Glomerular visceral epithelial cell (primary cell): Measurements from ENCODE around the gene OTC.

ENCODE experiments used
- DNase-seq: peaks from one replicate; pipeline ENCODE4 v3.0.0-alpha.2; 2016; ENCODE audit errors: extremely low spot score

OTC gene

GRCh38 chrX:38352362-38352761, at the start of gene OTC:
Gene OTC (plus strand): TSS chrX:38352604. CDS start chrX:38352697, 93 bp downstream.
- no peak for DNase-seq

GRCh38 chrX:38304010-38304409, 48.4 kb upstream of the OTC start:
- peak; percentile 14 for DNase-seq

GRCh38 chrX:38305971-38306370, 46.4 kb upstream of the OTC start:
- no peak for DNase-seq

GRCh38 chrX:38311743-38312142, 40.7 kb upstream of the OTC start:
- DNase-seq = no peak

- peak; percentile 43 for DNase-seq
Observed at GRCh38 chrX:38312436-38312835, 40.0 kb upstream of the OTC start.

GRCh38 chrX:38313190-38313589, 39.2 kb upstream of the OTC start:
- DNase-seq = no peak

GRCh38 chrX:38315186-38315585, 37.2 kb upstream of the OTC start:
- no peak for DNase-seq

GRCh38 chrX:38318196-38318595, 34.2 kb upstream of the OTC start:
- no peak for DNase-seq

- no peak for DNase-seq
Observed at GRCh38 chrX:38318606-38319005, 33.8 kb upstream of the OTC start.

GRCh38 chrX:38320819-38321218, 31.6 kb upstream of the OTC start:
- DNase-seq = no peak

- no peak for DNase-seq
Observed at GRCh38 chrX:38326086-38326485, 26.3 kb upstream of the OTC start.

- DNase-seq = peak; percentile 90
Observed at GRCh38 chrX:38327007-38327774, 25.2 kb upstream of the OTC start, which contains the start of gene RPGR. Gene RPGR (minus strand): TSS chrX:38327509. CDS start chrX:38327367, 142 bp downstream.

- no peak for DNase-seq
Observed at GRCh38 chrX:38327775-38328081, 24.7 kb upstream of the OTC start.

- no peak for DNase-seq
Observed at GRCh38 chrX:38332505-38332904, 19.9 kb upstream of the OTC start.

GRCh38 chrX:38335382-38335781, 17.0 kb upstream of the OTC start:
- no peak for DNase-seq

- DNase-seq = no peak
Observed at GRCh38 chrX:38336538-38337240, 15.7 kb upstream of the OTC start.

- no peak for DNase-seq
Observed at GRCh38 chrX:38341442-38341841, 11.0 kb upstream of the OTC start.

- DNase-seq = no peak
Observed at GRCh38 chrX:38342853-38343778, 9.3 kb upstream of the OTC start.

- DNase-seq = no peak
Observed at GRCh38 chrX:38346150-38346549, 6.3 kb upstream of the OTC start.

GRCh38 chrX:38347136-38347535, 5.3 kb upstream of the OTC start:
- DNase-seq = peak; percentile 28

GRCh38 chrX:38351346-38351745, 1.1 kb upstream of the OTC start:
- no peak for DNase-seq

- no peak for DNase-seq
Observed at GRCh38 chrX:38356401-38356800, 4.0 kb downstream of the OTC start.
